Osteocyte (in vitro differentiated cells): ENCODE data around the gene TTC24. TPM values are rescaled to one million over a fixed set of nuclear protein-coding genes. Genes with fewer than 3 reads are reported as not detected.

Experiments
- DNase-seq: peaks from one replicate; pipeline ENCODE4 v3.0.0; 2021; ENCODE audit warnings: mixed read lengths; ENCODE audit not compliant: unreplicated experiment; ENCODE audit errors: extremely low spot score
- H3K27ac Mint-ChIP-seq: one replicate; pipeline ENCODE4 v1.8.0; 2021; ENCODE audit warnings: mild to moderate bottlenecking, mixed read lengths; ENCODE audit not compliant: unreplicated experiment
- H3K27me3 Mint-ChIP-seq: one replicate; pipeline ENCODE4 v1.8.0; 2021; ENCODE audit warnings: mixed read lengths; ENCODE audit not compliant: unreplicated experiment
- H3K36me3 Mint-ChIP-seq: one replicate; pipeline ENCODE4 v1.8.0; 2021; ENCODE audit warnings: mixed read lengths; ENCODE audit not compliant: unreplicated experiment
- H3K4me1 Mint-ChIP-seq: one replicate; pipeline ENCODE4 v1.8.0; 2021; ENCODE audit warnings: mixed read lengths; ENCODE audit not compliant: unreplicated experiment
- H3K4me3 Mint-ChIP-seq: one replicate; pipeline ENCODE4 v1.8.0; 2021; ENCODE audit warnings: mild to moderate bottlenecking, moderate library complexity, mixed read lengths; ENCODE audit not compliant: unreplicated experiment
- H3K9me3 Mint-ChIP-seq: one replicate; pipeline ENCODE4 v1.8.0; 2021; ENCODE audit warnings: mixed read lengths; ENCODE audit not compliant: unreplicated experiment
- CTCF ChIP-seq: fragments of 200-600 bp; sonication (generic); IDR thresholded peaks from 2 replicates; pipeline ENCODE4 v1.5.0; 2021; ENCODE audit warnings: antibody characterized with exemption, mild to moderate bottlenecking, moderate library complexity
- total RNA-seq: library from RNA; stranded (reverse); gene quantifications from 2 replicates; pipeline ENCODE4 v1.2.1, GENCODE V29; 2021

TTC24 gene
- total RNA-seq, 1 donor from 2014 or later = not detected

DNA sequence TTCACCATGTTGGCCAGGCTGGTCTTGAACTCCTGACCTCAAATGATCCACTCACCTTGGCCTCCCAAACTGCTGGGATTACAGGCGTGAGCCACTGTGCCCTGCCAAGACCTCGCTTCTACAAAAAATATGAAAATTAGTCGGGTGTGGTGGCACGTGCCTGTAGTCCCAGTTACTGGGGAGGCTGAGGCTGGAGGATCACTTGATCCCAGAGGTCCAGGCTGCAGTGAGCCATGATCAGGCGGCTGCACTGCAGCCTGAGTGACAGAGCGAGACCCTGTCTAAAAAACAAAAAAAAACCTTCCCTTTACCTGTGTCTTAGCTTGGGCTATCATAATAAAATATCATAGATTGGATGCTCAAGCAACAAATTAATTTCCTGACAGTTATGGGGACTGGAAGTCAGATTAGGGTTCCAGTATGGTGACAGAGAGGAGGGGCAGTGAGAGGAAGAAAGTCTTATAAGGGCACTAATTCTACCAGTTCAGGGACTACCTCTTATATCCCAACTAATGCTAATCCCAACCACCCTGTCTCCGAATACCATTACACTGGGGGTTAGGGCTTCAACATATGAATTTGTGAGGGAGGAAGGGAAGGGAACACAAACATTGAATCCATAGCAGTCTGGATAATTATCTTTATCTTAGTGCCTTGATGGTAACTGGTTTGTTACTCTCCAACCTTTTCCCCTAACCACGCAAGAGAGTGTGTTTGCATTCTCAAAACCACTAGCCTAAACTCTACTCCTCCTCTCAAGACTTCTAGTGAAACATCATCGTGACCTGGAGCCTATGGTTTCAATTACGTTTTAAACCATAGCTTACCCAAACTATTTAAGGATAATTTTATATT lies 11.0 kb downstream of the TTC24 start:
- no peak for DNase-seq
- Mint-ChIP-seq H3K4me3 (peak overlapping the region; percentile 81), H3K27ac (no peak overlapping the region), H3K4me1 (peaks cover 11% of the 10 kb centered on the region), H3K36me3 (peaks cover 2% of the 10 kb centered on the region), H3K9me3 (no peaks in the 10 kb centered on the region), H3K27me3 (peaks cover 2% of the 10 kb centered on the region)
- TF ChIP-seq CTCF = no peak

GRCh38 chr1:156591181-156591431 lies 11.6 kb downstream of the TTC24 start:
- TF ChIP-seq CTCF = no peak
- no peaks in the 10 kb centered on the region for H3K9me3 Mint-ChIP-seq
- peaks cover 5% of the 10 kb centered on the region for H3K36me3 Mint-ChIP-seq
- H3K4me1 Mint-ChIP-seq = peaks cover 11% of the 10 kb centered on the region
- H3K4me3 Mint-ChIP-seq = peak overlapping the region; percentile 81
- H3K27me3 Mint-ChIP-seq = peaks cover 2% of the 10 kb centered on the region
- H3K27ac Mint-ChIP-seq = peak overlapping the region; percentile 91
- DNase-seq = no peak

GRCh38 chr1:156591432-156592157 lies 12.1 kb downstream of the TTC24 start, which contains the start of gene NAXE:
TSS of gene NAXE (plus strand) at chr1:156591776. CDS start at chr1:156591805, 29 bp downstream.
- Mint-ChIP-seq H3K36me3 (peaks cover 5% of the 10 kb centered on the region), H3K27ac (peak within 1 kb of the TSS; percentile 91), H3K27me3 (peaks cover 2% of the 10 kb centered on the region), H3K9me3 (no peaks in the 10 kb centered on the region), H3K4me3 (peak within 1 kb of the TSS; percentile 81), H3K4me1 (peaks cover 11% of the 10 kb centered on the region)
- peak; percentile 88 for DNase-seq
- TF ChIP-seq CTCF = no peak

DNA sequence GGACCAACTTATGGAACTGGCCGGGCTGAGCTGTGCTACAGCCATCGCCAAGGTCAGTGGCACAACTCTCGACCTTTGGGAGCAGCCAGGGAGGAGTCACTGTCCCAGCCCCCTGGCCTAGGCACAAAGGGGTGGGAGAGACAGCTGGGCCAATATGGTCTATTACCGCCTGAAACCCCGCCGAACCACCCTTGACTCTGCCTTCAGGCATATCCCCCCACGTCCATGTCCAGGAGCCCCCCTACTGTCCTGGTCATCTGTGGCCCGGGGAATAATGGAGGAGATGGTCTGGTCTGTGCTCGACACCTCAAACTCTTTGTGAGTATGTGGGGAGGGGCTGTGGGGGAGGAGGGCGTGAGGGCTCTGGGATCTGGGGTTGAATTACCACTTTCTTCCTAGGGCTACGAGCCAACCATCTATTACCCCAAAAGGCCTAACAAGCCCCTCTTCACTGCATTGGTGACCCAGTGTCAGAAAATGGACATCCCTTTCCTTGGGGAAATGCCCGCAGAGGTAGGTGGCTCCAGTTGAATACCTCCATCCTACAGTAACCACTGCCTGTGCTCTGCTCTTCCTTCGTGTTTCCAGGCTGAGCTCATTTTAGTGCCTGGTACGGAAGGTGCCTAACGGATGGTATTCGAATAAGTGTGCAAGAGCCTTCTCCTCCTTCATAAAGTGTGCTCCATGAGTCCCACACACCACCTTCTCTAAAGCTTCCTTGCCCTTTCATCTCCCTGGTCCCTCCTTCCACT lies 12.8 kb downstream of the TTC24 start:
- H3K27ac Mint-ChIP-seq = peak overlapping the region; percentile 41
- TF ChIP-seq CTCF = no peak
- DNase-seq = no peak
- peaks cover 9% of the 10 kb centered on the region for H3K36me3 Mint-ChIP-seq
- peaks cover 2% of the 10 kb centered on the region for H3K27me3 Mint-ChIP-seq
- peaks cover 11% of the 10 kb centered on the region for H3K4me1 Mint-ChIP-seq
- no peaks in the 10 kb centered on the region for H3K9me3 Mint-ChIP-seq
- peak overlapping the region; percentile 81 for H3K4me3 Mint-ChIP-seq
